ENCODE measurements around the gene MED19.
"Not testable (repeated sequence)": the region's sequence is repeated elsewhere in the genome, so short reads cannot be mapped to it uniquely, and the experiment has no call there.

Gene MED19

GRCh38 chr11:57729479-57729878 is 17.5 kb upstream of the MED19 start:
- DNase-seq (ENCODE audit: low read depth), result no peak
- TF ChIP-seq CTCF (IDR thresholded peaks at IDR 0.05; ENCODE audit: insufficient read depth, low read depth, low read length, missing control alignments), result no peak
- no peak overlapping the region for H3K4me3 ChIP-seq (ENCODE audit: low read depth, low read length)

- DNase-seq (ENCODE audit: low read depth), result no peak
- TF ChIP-seq CTCF (IDR thresholded peaks at IDR 0.05; ENCODE audit: insufficient read depth, low read depth, low read length, missing control alignments), result no peak
Measured at GRCh38 chr11:57728829-57729228, 16.8 kb upstream of the MED19 start.

GRCh38 chr11:57727185-57727584 is 15.2 kb upstream of the MED19 start:
- no peak for TF ChIP-seq CTCF (IDR thresholded peaks at IDR 0.05; ENCODE audit: insufficient read depth, low read depth, low read length, missing control alignments)
- DNase-seq (ENCODE audit: low read depth), result no peak
- no peak overlapping the region for H3K4me3 ChIP-seq (ENCODE audit: low read depth, low read length)

More at GRCh38 chr11:57728829-57729228, 16.8 kb upstream of the MED19 start:
- H3K4me3 ChIP-seq (ENCODE audit: low read depth, low read length), result no peak overlapping the region

DNA sequence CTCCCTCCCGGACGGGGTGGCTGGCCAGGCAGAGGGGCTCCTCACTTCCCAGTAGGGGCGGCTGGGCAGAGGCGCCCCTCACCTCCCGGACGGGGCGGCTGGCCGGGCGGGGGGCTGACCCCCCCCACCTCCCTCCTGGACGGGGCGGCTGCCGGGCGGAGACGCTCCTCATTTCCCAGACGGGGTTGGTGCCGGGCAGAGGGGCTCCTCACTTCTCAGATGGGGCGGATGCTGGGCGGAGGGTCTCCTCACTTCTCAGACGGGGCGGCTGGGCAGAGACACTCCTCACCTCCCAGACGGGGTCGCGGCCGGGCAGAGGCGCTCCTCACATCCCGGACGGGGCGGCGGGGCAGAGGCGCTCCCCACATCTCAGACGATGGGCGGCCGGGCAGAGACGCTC is 4.7 kb upstream of the MED19 start:
- DNase-seq (ENCODE audit: low read depth); H3K4me3 ChIP-seq (ENCODE audit: low read depth, low read length): not testable (repeated sequence)

DNA sequence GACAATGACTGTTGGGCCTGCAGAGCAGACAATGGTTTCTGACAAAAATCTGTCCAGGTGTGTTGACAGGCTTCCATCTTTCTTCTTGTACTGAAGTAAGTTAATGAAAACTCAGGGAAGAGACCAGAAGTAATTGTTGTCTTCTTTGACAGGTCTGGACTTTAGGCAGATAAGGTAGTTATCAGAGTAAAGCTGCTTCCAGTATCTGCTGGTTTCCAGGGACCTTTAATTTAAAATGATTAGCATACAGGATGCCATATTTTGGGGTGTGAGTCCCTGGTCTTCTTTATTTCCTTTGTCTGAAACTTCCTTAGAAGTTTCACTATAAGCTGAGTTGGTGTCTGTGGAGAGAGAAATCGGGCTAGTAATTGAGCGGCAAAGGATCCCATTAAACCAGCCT is 1.8 kb upstream of the MED19 start:
- DNase-seq (ENCODE audit: low read depth), result no peak
- no peak for TF ChIP-seq CTCF (IDR thresholded peaks at IDR 0.05; ENCODE audit: insufficient read depth, low read depth, low read length, missing control alignments)
- H3K4me3 ChIP-seq (ENCODE audit: low read depth, low read length), result peak overlapping the region; percentile 98

DNA sequence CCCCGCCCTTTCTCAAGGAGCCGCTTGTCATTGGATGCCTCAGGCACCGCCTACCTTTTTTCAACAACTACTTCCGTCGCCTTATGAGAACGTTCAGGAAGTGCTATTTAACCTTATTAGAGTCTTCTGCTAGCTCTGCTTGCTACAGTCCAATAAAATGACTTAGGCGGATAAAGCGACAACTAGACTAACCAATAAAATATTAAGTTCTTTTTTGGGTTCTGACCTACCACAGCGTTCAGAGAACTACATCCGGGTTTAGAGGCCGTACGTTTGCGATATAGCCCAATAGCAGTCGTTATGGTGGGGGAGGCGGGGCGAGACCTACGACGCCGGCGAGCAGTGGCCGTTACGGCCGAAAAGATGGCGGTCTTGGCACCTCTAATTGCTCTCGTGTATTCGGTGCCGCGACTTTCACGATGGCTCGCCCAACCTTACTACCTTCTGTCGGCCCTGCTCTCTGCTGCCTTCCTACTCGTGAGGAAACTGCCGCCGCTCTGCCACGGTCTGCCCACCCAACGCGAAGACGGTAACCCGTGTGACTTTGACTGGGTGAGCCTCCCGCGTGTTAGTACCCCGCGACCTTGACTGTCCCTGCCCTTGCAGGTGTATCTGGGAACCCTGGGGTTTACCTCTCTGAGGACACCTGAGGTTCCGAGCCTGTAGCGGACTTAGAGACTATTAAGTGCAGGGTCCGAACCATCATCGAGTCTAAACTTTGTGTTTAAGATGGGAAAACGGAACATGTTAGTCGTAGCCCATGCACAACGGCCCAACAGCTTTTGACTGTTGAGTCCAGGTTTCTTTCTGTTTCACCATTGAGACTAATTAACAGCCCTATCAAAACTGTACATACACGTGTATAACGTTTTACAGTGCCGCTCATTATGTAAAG is 488 bp upstream of the MED19 start, which contains the start of gene TMX2:
TMX2 (plus strand) TSS at position 338 of the 895 bp plus-strand sequence; CDS start at position 364, 26 bp downstream.
- DNase-seq (ENCODE audit: low read depth), result peak; percentile 97
- no peak for TF ChIP-seq CTCF (IDR thresholded peaks at IDR 0.05; ENCODE audit: insufficient read depth, low read depth, low read length, missing control alignments)
- peak within 1 kb of the TSS; percentile 98 for H3K4me3 ChIP-seq (ENCODE audit: low read depth, low read length)

DNA sequence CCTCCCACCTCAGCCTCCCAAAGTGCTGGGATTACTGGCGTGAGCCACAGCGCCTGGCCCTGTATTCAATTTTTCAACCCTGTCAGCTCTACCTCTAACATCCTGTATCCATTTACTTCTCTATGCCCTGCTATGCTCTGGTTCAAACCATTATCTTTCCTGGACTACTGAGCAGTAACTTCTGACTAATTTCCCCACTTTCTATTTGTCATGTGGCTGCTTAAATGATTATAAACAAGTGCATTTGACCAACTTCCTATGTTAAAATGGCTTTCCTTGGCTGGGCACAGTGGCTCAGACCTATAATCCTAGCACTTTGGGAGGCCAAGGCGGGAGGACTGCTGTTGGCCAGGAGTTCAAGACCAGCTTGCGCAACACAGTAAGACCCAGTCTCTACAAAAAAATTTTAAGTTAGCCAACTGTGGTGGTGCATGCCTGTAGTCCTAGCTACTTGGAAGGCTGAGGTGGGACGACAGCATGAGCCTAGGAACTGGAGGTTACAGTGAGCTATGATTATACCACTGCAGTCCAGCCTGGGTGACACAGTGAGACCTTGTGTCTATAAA is 2.1 kb downstream of the MED19 start:
- TF ChIP-seq CTCF (IDR thresholded peaks at IDR 0.05; ENCODE audit: insufficient read depth, low read depth, low read length, missing control alignments), result no peak
- peak; percentile 26 for DNase-seq (ENCODE audit: low read depth)
- no peak overlapping the region for H3K4me3 ChIP-seq (ENCODE audit: low read depth, low read length)

GRCh38 chr11:57705432-57705831 is 6.6 kb downstream of the MED19 start:
- not testable (repeated sequence) for DNase-seq (ENCODE audit: low read depth); H3K4me3 ChIP-seq (ENCODE audit: low read depth, low read length)

Data from GM12865 (cell line).